NCI-H1417 (cell line): ENCODE measurements around the gene LARGE2.

Experiments
- DNase-seq, 3 experiments: peaks; one replicate each; lab custom pipeline; 2025; lab: John Stamatoyannopoulos, UW

The LARGE2 gene

GRCh38 chr11:45929486-45930030 lies 7.1 kb downstream of the LARGE2 start:
- no peak for DNase-seq

- DNase-seq, result peak; percentile 67 to 94 (median 84)
These were observed 7.8 kb downstream of the LARGE2 start for GRCh38 chr11:45930031-45930794.

- DNase-seq, result no peak
These were observed 8.6 kb downstream of the LARGE2 start for GRCh38 chr11:45930951-45931570.

- DNase-seq, result no peak
These were observed 9.3 kb downstream of the LARGE2 start for GRCh38 chr11:45931739-45932138.

GRCh38 chr11:45932217-45932616 lies 9.8 kb downstream of the LARGE2 start:
- no peak for DNase-seq

GRCh38 chr11:45933131-45933831 lies 10.8 kb downstream of the LARGE2 start:
- DNase-seq, result no peak

GRCh38 chr11:45933846-45934579 lies 11.6 kb downstream of the LARGE2 start:
- no peak for DNase-seq

GRCh38 chr11:45934580-45935318 lies 12.3 kb downstream of the LARGE2 start:
- DNase-seq, result no peak

- DNase-seq, result no peak
These were observed 13.1 kb downstream of the LARGE2 start for GRCh38 chr11:45935349-45936064.

- DNase-seq, result no peak
These were observed 14.1 kb downstream of the LARGE2 start for GRCh38 chr11:45936511-45937054.

GRCh38 chr11:45937916-45938315 lies 15.5 kb downstream of the LARGE2 start:
- no peak for DNase-seq

- no peak for DNase-seq
These were observed 17.4 kb downstream of the LARGE2 start for GRCh38 chr11:45939836-45940235.

- DNase-seq, result no peak
These were observed 18.8 kb downstream of the LARGE2 start for GRCh38 chr11:45941285-45941684.

- no peak for DNase-seq
These were observed 19.9 kb downstream of the LARGE2 start for GRCh38 chr11:45942381-45942780.

GRCh38 chr11:45945397-45945999 lies 23.0 kb downstream of the LARGE2 start:
- DNase-seq, result no peak

- DNase-seq, result no peak
These were observed 25.4 kb downstream of the LARGE2 start for GRCh38 chr11:45947885-45948284.

GRCh38 chr11:45948356-45948755 lies 25.9 kb downstream of the LARGE2 start:
- DNase-seq, result no peak

- no peak for DNase-seq
These were observed 27.5 kb downstream of the LARGE2 start for GRCh38 chr11:45949992-45950407.

- no peak for DNase-seq
These were observed 37.4 kb downstream of the LARGE2 start for GRCh38 chr11:45959851-45960250.
